HG02973 (cell line): ENCODE measurements around the gene PCDHGB4.
"Not testable (repeated sequence)": the region's sequence is repeated elsewhere in the genome, so short reads cannot be mapped to it uniquely, and the experiment has no call there.

Experiments
- ATAC-seq: cut with Tn5 transposase; IDR thresholded peaks from one replicate; pipeline ENCODE4 v1.9.1; 2021; ENCODE audit warnings: moderate library complexity; ENCODE audit not compliant: unreplicated experiment

PCDHGB4 gene

DNA sequence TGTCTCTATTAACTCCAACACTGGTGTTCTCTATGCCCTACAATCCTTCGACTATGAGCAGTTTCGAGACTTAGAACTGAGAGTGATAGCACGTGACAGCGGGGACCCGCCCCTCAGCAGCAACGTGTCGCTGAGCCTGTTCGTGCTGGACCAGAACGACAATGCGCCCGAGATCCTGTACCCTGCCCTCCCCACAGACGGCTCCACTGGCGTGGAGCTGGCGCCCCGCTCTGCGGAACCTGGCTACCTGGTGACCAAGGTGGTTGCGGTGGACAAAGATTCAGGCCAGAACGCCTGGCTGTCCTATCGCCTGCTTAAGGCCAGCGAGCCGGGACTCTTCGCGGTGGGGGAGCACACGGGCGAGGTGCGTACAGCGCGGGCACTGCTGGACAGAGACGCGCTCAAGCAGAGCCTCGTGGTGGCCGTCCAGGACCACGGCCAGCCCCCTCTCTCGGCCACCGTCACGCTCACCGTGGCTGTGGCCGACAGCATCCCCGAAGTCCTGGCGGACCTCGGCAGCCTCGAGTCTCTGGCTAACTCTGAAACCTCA, 35.3 kb downstream of the PCDHGB4 start:
- no peak for ATAC-seq

DNA sequence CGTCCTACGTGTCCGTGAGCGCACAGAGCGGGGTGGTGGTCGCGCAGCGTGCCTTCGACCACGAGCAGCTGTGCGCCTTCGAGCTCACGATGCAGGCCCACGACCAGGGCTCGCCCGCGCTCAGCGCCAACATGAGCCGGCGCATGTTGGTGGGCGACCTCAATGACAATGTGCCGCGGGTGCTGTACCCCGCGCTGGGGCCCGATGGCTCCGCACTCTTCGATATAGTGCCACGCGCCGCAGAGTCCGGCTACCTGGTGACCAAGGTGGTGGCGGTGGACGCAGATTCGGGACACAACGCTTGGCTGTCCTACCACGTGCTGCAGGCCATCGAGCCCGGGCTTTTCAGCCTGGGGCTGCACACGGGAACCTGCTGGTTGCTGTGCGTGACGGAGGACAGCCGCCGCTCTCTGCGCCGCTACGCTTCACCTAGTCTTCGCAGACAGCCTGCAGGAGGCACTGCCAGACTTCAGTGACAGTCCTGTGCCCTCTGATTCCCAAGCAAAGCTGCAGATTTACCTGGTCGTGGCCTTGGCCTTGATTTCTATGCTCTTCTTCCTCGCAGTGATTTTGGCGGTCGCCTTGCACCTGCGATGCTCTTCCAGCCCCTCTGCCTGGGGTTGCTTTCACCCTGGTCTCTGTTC, 40.4 kb downstream of the PCDHGB4 start:
- no peak for ATAC-seq

- ATAC-seq: peak; percentile 86
These were observed 43.0 kb downstream of the PCDHGB4 start, which contains the start of gene PCDHGA12 for GRCh38 chr5:141430332-141431113. PCDHGA12 (plus strand) TSS chr5:141430507; CDS start chr5:141430760, 253 bp downstream.

GRCh38 chr5:141431286-141431685, 43.8 kb downstream of the PCDHGB4 start:
- peak; percentile 48 for ATAC-seq

DNA sequence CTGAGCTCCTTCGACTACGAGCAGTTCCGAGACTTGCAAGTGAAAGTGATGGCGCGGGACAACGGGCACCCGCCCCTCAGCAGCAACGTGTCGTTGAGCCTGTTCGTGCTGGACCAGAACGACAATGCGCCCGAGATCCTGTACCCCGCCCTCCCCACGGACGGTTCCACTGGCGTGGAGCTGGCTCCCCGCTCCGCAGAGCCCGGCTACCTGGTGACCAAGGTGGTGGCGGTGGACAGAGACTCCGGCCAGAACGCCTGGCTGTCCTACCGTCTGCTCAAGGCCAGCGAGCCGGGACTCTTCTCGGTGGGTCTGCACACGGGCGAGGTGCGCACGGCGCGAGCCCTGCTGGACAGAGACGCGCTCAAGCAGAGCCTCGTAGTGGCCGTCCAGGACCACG, 44.8 kb downstream of the PCDHGB4 start:
- ATAC-seq: not testable (repeated sequence)

DNA sequence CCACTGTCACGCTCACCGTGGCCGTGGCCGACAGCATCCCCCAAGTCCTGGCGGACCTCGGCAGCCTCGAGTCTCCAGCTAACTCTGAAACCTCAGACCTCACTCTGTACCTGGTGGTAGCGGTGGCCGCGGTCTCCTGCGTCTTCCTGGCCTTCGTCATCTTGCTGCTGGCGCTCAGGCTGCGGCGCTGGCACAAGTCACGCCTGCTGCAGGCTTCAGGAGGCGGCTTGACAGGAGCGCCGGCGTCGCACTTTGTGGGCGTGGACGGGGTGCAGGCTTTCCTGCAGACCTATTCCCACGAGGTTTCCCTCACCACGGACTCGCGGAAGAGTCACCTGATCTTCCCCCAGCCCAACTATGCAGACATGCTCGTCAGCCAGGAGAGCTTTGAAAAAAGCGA, 45.2 kb downstream of the PCDHGB4 start:
- ATAC-seq: not testable (repeated sequence)

- no peak for ATAC-seq
These were observed 46.5 kb downstream of the PCDHGB4 start for GRCh38 chr5:141434006-141434405.

DNA sequence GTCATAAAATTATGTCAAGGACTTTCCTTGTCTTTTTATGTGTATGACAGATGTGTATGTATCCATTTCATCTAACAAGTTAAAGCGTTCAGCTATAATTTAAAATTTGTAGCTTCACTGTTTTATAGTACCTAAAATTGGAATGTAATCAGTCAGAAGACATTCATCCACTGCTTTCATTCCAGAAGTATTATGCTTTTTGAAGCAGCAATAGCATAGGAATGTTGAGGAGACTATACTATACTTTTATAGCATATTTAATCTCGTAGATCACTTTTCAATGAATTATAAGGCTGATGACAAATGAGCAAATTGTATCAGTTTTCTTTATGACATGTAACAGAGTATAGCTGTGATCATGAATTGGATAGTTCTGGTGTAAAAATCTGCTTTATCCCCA, 49.7 kb downstream of the PCDHGB4 start:
- no peak for ATAC-seq

GRCh38 chr5:141439411-141440141, 52.1 kb downstream of the PCDHGB4 start:
- ATAC-seq: no peak
